ENCODE results near the gene SEMA5A.

The SEMA5A gene

DNA sequence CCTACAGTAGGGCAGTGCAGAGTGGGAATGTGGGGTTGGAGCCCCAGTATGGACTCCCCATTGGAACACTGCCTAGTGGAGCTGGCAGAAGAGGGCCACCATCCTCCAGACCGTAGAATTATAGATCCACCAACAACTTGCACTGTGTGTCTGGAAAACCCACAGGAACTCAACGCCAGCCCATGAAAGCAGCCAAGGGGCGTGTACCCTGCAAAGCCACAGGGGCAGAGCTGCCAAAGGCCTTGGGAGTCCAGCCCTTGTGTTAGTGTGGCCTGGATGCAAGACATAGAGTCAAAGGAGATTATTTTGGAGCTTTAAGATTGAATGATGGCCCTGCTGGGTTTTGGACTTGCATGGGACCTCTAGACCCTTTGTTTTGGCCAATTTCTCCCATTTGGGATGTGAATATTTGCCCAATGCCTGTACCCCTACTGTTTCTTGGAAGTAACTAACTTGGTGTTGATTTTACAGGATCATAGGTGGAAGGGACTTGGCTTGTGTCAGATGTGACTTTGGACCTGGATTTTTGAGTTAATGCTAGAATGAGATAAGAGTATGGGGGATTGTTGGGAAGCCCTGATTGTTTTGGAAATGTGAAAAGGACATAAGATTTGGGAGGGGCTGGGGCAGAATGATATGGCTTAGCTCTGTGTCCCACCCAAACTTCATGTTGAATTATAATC, 266.8 kb downstream of the SEMA5A start:
- DNase-seq (ENCODE audit: low read depth in 2 of 2) = no peak

DNA sequence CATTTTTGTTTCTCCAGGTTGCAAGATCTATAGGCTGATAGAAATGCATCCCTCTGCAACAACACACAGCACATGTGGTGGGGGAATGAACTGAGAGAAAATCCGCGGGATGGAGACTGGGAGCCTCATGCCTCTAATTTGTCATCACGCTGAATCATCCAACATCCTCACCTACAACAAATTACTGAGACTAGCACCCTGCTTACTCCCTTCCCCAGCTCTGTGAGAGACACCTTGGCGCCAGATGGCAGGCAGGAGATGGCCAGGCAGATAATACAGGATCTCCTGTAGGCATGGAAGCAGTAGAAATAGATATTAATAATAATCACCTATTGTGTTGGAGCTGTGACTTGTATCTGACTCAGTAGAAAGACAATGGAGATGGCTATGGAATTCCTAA, 276.9 kb downstream of the SEMA5A start:
- DNase-seq (ENCODE audit: low read depth in 2 of 2) = no peak

DNA sequence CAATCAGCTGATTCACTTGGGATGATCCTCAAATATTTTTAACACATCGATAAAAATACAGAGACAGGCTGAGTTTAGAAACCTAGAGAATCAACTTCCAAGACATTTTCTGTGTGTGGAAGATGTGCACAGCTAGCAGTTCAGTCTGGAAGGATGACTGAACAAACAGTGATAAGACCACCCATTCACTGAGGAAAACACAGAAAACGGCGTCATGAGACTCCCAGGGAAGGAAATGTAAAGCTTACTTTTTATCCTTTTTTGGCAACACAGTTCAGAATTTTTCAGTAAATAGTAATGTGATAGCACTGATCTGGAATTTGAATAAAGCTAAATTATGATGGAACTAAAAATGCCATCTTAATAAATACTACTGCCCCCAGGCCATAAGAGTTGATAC, 277.6 kb downstream of the SEMA5A start:
- no peak for DNase-seq (ENCODE audit: low read depth in 2 of 2)

DNA sequence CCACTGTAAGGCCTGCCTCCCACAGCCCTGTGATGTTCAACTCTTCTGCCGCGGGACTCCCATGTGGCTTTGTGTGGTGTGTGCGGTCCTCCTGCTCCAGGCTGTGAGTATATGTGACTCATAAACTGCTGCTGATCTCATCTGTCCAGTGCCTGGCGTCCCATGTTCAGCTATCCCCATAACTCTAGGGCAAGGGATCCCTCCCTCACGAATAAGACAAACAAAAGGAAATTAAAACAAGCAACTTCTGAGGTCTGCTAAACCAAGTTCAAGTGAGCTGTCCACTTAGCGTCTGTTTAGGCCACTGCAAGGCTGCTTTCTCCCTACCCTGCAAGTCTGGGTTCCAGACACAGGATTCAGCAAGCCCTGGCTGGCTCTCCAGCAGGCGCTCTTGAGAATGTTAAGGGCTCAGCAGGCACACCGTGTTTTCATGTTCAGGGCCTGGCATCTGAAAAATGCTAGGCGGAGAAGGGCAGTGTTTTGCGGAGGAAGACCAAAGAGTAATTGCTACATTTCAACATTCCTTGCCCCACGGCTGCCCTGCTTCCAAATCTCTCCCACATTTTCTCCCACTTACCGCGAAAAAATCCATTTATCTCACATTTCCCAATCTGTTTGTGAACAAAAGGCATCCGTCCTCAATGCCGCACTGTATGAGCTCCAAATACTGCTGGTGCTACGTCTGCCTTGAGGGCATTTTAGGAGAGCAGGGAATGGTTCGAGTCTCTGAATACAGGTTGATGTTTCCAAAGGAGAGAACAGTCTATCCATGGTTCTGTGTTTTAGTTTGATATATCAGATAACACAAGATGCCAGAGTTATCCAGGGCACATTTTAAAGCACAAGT, 280.2 kb downstream of the SEMA5A start:
- DNase-seq (ENCODE audit: low read depth in 2 of 2) = no peak

DNA sequence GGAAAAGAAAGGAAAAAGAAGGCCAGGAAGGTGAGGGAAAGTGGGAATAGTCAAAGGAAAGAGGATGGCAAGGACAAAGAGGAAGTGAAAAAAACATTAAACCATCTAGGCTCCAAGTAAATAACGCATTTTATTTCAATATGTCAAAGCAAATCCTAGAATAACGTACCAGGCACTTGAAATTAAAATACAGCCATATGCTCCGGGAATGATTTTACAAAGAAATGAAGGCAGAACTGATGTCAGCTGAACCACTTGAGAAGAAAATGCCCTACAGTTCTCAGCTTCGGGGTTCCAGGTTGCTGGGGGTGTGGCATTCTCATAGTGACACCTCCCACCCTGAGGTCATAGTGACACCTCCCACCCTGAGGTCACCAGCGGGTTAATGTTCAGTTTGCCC, 281.6 kb downstream of the SEMA5A start:
- no peak for DNase-seq (ENCODE audit: low read depth in 2 of 2)

DNA sequence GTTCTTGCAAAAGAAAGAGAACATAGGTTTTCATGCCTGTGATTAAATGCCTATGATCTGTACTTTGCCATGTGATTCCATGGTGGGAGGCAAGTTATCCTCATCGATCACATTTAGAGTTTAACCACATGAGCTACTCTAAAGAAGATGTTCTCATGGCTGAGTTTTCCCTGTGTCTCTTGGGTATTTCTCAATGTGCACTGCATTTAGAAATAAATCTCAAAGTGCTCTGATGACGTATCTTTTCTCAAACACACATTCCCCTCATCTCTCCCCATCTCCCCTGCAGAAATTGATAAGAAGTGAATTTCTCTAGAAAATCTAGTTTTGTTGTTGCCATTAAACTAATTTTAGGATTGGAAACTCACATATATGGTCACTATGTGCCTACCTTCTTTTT, 282.2 kb downstream of the SEMA5A start:
- no peak for DNase-seq (ENCODE audit: low read depth in 2 of 2)

DNA sequence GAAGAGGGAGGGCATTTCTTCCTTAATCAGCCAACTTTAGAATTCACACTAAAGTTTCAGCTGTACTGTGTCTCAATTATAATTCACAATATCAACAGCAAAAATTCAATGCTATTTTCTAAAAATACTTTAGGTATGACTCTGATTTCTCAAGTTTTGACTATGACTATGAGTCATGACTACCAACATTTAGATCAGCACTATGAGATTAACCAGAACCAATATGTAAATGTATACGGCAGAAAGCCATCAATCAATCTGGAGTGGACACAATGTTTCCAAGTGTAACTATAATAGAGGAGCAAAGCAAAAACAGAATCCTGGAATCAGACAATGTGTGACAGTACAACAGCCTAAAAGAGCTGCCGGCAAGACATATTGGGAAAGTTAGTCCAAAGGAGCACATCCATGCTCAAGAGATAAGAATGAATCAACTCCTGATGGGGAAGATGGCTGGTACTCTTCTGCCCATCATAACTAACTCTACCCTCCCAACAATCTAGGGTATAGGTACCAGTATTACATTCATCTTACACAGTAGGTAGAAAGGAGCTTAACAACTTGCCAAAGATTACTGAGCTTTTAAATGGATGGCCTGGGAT, 294.4 kb downstream of the SEMA5A start:
- no peak for DNase-seq (ENCODE audit: low read depth in 2 of 2)

DNA sequence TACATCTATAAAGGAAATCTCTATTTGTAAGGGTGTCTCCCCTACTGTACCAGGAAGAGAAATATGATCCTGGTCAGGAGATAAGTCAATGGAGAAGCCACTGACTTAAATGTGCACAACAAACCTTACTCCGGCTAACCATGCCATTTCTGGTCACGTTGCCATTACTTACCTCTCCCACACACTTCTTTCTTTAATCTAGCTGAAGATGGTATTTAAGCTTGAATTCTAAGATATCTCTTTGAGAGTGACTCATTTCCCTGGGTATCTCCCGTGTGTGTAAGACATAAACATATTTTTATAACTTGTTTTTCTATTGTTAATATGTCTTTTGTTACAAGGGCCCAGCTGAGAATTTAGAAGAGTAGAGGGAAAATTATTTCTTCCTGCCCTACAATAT, 296.6 kb downstream of the SEMA5A start:
- no peak for DNase-seq (ENCODE audit: low read depth in 2 of 2)

DNA sequence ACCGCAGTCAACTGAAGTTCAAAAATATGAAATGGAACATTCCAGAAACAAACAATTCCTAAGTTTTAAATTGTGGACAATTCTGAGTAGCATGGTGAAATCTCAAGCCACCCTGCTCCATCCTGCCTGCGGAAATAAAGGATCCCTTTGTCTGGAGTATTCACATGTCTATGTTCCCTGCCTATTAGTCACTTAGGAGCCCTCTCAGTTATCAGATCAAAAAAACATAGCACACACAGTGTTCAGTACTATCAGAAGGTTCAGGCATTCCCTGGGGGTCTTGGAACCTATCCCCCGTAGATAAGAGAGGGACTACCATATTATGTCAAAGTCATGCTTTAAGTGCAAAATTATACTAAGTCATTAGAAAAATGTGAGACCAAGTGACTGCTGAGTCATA, 300.8 kb downstream of the SEMA5A start:
- DNase-seq (ENCODE audit: low read depth in 2 of 2) = no peak

DNA sequence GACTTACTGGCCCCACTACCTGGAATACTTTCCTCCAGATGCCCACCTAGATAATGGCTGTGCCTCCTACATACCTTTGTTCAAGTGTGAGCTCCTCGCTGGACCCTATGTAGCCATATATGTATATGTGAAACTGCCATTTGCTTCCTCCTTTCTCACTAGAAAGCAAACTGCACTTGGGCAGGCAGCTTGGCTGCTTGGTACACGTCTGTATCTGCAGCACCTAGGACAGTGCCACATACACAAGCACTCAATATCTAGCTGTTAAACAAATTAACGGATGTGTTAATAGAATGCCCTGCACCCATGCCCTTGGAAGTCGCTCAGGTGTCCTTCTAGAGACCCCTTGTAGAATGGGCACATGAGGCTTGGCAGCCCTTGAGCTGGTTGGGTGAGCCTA, 301.5 kb downstream of the SEMA5A start:
- DNase-seq (ENCODE audit: low read depth in 2 of 2) = no peak

DNA sequence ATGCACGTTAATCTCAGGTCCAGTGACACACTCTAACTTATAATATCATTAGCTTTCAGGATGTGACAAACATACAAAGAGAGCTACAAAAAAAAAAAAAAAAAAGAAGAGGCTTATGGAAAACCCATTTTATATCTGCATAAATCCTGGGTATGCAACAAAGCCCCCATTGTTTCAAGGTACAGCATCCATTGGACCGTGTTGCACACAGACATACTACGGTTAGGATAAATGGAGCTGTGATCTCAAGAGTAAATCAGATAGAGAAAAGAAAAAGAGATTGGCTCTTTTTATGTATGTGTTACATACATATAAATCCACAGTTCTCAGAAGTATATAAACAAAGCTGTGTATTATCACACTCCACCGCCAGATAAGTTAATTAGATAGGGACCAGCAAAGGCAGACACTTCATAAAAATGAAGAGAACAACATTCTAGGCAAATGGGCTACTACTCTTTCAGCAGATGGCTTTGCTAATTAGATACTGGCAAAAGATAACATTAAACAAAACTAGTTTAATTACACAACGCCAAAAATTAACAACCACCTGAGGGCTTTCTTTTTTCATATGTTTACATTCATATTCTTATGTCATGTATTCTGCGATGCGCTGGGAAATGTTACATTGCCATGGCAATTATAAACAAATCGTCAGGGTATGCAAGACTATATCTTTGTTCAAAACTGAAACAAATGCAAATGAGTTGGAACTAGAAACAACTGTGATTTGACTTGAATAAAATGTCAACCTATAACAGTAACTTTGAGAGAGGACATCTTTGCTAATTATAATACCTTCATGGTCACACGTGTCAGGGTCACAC, 304.2 kb downstream of the SEMA5A start:
- DNase-seq (ENCODE audit: low read depth in 2 of 2) = no peak

DNA sequence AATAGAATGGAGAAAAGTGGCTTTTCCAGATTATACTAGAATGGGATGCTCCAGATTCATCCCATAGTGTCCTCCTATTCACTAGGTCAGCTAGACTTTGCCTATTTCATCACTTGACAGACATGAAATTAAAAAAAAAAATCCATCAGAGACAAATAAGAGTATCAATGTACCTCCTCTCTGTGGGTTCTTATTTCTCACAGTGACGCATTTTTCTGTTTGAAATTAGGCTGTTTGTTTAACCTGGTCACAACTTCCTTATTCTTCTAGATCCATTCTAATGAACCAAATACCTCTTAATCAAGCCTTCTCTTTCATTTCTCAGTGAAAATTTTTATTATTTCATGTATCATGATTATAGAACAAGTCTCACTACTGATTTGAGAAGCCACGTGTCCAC, 305.4 kb downstream of the SEMA5A start:
- no peak for DNase-seq (ENCODE audit: low read depth in 2 of 2)

DNA sequence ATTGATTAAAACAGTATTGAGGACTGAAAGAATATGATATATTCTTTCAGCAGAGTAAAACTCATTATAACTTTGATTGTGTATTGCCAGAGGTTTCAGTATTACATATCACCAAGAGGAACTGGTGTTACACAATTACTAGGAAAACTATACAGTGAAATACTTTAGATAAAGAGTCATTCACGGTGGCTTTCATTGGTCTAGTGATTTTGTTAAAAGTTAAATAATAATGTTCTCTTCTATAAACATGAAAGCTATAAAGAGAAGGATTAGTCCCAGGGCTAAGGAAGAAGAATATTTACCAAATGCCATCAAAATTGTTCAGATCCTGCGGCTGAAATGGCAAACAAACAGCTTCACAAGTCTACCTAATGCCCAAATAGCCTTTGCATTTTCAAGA, 306.2 kb downstream of the SEMA5A start:
- DNase-seq (ENCODE audit: low read depth in 2 of 2) = no peak

DNA sequence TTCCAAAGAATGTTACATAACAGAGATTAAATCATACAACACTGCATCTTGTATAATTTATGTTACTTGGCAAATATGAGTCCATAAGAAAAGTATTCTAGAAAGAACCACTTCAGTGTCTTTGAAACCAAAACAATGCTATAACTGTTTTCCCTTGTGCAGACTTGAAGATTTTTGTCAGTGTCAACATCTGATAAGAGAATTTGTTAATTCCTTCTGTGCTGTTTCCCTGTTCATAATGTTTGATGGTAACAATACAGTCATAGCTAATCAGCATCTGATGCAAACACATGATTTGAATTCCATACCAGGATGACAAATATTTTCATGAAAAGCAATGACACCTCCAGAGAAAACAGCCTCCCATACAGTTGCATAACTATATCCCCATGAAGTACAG, 306.8 kb downstream of the SEMA5A start:
- DNase-seq (ENCODE audit: low read depth in 2 of 2) = no peak

DNA sequence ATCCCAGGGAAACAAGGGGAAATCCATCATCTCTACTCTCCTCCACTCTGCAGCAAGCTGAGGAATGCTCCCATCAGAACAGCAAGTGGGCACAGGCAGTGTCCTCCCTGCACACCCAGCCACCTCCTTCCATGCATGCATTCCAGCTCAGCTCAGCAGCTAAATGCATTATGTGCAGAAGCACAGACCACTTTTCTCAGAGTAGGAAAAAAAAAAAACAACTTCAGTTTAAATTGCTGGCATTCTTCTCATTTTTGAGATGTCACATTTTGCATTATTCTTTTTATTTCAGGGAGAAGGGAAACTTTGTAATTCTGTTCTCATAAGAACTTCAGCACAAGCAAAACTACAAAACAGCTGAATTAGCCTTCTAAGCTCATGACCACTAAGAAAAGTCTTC, 312.2 kb downstream of the SEMA5A start:
- no peak for DNase-seq (ENCODE audit: low read depth in 2 of 2)

DNA sequence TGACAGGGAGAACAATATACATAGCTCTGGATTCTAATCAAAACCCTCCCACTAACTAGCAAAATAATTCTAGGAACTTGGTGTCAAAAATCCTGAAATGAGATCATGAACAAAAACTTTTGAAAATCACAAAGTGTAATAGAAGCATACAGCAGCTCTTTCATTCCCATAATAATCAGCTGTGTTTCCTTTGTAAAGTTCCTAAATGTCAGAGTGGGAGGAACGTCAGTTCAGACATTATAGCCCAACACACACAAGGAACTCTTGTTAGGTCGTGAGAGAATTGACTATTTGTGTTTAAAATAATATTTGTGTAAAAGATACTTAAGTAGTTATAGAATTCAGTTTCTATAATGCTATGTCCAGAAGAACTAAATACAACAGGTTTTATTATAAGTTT, 312.8 kb downstream of the SEMA5A start:
- DNase-seq (ENCODE audit: low read depth in 2 of 2) = no peak

DNA sequence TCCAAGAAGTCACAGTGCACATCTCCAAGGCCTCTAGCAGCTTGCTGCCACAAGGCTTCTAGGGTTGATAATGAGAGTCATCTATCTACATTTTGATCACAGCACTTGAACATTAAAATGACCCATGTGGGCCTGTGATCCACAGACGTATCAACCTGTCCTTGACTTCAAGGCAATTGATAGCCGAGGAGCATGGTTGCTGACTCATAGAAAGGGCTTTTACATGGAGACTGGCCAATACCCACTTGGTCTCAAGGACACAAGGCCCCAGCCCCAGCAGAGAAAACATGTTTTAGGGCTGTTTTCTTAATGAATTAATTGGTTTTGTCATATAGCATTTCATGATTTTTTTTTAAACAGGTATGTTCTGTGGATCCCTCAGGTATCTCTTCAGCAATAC, 314.0 kb downstream of the SEMA5A start:
- no peak for DNase-seq (ENCODE audit: low read depth in 2 of 2)

DNA sequence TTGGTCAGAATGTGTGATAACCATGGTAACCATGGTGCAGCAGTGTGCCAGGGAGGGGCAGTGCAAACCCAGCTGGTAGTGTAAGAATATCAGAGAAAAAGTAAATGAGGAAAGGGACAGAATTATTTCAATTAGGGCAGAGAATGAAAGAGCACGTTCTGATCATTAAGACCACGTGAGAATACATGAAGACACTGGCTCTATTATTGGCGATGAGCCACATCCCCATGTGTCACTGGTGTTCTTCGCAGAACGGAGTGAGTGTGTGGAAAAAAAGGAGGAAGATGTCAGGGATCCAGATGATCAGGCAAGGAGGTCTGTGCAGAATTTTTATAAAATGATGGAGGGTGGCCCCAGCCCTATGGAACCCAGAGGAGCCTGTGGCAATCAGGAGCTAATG, 315.5 kb downstream of the SEMA5A start:
- no peak for DNase-seq (ENCODE audit: low read depth in 2 of 2)

DNA sequence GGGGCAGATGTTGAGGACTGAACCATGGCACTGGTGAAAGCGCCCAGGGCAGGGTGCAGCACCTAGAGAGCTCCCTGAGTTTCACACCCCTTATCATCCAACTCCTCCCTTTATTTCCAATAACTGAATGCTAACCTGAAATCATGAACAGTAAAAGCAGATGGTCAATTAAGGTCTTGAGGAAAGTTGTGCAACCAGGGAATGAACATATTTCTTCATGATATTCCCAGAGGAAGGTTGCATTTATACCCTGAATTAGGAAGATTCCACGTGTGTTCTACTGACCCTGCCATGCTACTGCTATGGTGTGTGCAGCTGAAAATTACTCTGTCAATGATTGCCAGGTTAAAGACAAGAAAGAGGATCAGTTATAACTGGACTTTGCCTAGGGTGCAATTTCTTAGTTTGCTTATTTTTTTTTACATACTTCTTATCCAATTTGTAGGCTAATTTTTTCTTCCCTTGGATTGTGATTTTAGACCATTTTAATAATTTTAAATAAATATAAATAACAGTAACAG, 319.8 kb downstream of the SEMA5A start:
- DNase-seq (ENCODE audit: low read depth in 2 of 2) = no peak

DNA sequence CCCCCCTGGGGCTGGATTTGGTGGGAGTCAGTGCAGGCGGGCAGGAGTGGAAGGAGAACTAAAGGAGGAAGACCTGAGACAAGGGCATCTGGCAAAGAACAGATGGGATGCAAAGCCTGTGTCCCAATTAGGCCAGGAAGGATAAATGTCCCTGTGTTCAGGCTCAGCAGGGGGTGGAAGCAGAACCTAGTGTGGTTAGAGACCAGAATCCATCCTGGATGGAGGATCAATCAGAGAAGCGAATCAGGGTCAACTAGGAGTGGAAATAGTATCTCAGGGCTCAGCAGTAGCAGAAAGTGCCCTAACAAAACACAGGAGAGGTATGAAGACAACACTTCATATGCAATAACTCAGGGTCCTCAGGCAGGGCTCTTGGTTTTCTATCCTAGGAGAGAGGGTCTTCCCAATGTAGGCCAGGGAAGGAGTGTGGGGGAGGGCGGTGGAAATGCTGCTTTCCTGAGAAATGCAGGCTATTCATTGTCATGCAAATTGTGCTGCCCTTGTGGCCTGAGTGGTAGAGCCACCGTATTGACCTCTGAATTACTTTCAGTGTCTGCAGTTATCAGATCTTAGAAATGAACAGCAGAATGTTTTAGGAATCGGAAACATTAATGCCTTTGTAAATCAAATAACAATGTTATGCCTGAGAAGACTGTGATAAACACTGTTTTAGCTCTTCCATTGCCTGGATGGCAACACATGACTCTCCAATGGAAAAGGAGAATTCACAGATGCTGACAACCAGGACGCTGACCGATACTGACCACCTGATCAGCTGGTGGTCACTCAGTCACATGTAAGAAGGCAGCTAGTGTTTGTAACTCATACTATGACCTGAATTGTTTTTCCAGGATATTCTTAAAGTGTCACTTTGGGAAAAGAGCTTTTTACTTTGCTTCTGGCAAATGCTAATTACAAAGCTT, 323.6 kb downstream of the SEMA5A start:
- DNase-seq (ENCODE audit: low read depth in 2 of 2) = no peak

DNA sequence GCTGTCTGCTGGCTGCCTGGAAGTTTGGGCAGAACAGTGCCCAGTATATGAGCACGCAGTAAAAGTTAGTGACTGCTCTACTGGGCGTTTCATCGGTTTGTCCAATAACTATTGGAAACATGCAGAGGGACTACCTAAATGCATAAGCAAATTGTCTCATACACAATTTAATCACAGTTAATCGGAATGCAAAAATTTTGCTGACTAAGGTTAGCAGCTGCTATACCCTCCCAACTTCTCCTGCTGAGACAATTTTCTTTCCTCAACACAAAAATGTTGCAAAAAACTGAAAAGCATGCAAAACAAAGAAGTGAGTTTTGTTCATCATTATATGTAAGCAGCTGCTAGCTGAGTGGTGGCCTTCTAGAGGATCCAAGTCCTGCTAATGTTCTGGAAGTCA, 327.5 kb downstream of the SEMA5A start:
- DNase-seq (ENCODE audit: low read depth in 2 of 2) = no peak

All from stimulated activated CD8-positive, alpha-beta memory T cell treated with anti-CD3 and anti-CD28 coated beads, Interleukin-15, amount 100 ng/mL, for 4 hours (primary cell).